ENCODE results near the gene PTPRD. TPM values are rescaled to one million over a fixed set of nuclear protein-coding genes. Genes with fewer than 3 reads are reported as not detected.

Gene PTPRD
- polyA plus RNA-seq, 4 donors = 2.1 to 5.6 (median 3.9) TPM

DNA sequence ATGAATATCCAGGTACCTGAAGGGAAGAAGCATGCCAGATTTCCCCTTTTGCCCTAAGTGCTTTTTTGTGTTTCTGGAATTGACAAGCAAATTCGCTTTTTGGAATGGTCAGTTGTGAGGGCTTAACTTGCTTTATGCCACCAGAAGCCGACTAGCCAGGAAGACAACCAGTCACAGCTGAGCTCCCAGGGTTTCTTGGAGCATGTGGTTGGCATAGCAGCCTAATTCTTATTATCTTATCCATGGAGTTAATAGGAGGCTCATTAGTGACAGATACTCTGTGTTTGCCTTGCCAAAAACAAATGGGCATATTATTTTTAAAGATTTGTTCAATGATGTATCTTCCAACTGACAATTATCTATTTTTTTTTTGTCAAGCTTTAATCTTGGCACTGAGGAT is 500.7 kb downstream of the PTPRD start:
- FAIRE-seq = no peak
- H3K4me1 ChIP-seq (ENCODE audit: control insufficient read depth in 3 of 3, insufficient read depth in 2 of 3, low read depth in 1 of 3, low read length in 2 of 3) = no peaks in the 10 kb centered on the region
- H3K27me3 ChIP-seq (ENCODE audit: control insufficient read depth in 3 of 3, insufficient read depth in 3 of 3, low read length in 3 of 3) = no peaks in the 10 kb centered on the region
- H3K36me3 ChIP-seq (ENCODE audit: control insufficient read depth in 3 of 3, insufficient read depth in 2 of 3, low read depth in 1 of 3, low read length in 3 of 3) = no peaks in the 10 kb centered on the region
- DNase-seq = no peak
- WGBS, 3 donors = 45 to 71% (median 61%) methylated on average over 2 of the region's 2 CpGs
- no peak overlapping the region for H3K27ac ChIP-seq (ENCODE audit: low read depth in 1 of 3, low read length in 2 of 3)
- H3K9me3 ChIP-seq (ENCODE audit: control insufficient read depth in 2 of 2, insufficient read depth in 1 of 2, low read depth in 1 of 2, low read length in 1 of 2) = no peaks in the 10 kb centered on the region
- no peak overlapping the region for H3K4me3 ChIP-seq (ENCODE audit: low read depth in 1 of 3, low read length in 3 of 3)

DNA sequence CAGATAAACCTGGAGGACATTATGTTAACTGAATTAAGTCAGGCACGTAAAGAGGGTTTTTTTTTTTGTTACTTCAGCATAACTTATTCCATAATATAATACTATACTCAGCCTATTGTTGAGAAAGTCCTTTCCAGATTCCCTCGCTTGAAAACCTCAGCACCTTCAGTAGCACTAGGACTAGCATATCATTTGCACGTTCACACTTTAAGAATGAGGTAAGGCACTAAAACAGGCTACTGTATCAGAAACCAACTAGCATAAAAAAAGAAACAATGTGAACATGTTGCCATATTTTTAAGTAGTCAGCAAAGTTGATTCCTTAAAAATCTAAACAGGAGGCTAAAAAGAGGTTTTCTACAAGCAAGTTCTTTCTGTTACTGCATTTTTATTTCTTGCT is 504.0 kb downstream of the PTPRD start:
- no peaks in the 10 kb centered on the region for H3K9me3 ChIP-seq (ENCODE audit: control insufficient read depth in 2 of 2, insufficient read depth in 1 of 2, low read depth in 1 of 2, low read length in 1 of 2)
- no peak overlapping the region for H3K4me3 ChIP-seq (ENCODE audit: low read depth in 1 of 3, low read length in 3 of 3)
- H3K27ac ChIP-seq (ENCODE audit: low read depth in 1 of 3, low read length in 2 of 3) = no peak overlapping the region
- no peaks in the 10 kb centered on the region for H3K36me3 ChIP-seq (ENCODE audit: control insufficient read depth in 3 of 3, insufficient read depth in 2 of 3, low read depth in 1 of 3, low read length in 3 of 3)
- H3K27me3 ChIP-seq (ENCODE audit: control insufficient read depth in 3 of 3, insufficient read depth in 3 of 3, low read length in 3 of 3) = no peaks in the 10 kb centered on the region
- DNase-seq (no peak), FAIRE-seq (no peak)
- no peaks in the 10 kb centered on the region for H3K4me1 ChIP-seq (ENCODE audit: control insufficient read depth in 3 of 3, insufficient read depth in 2 of 3, low read depth in 1 of 3, low read length in 2 of 3)
- 76 to 80% (median 79%) methylated on average over 3 of the region's 3 CpGs for WGBS, 3 donors

- WGBS, 3 donors = 77 to 80% (median 79%) methylated on average over 2 of the region's 2 CpGs
- DNase-seq (no peak), FAIRE-seq (no peak)
Measured at GRCh38 chr9:10104774-10105173, 508.0 kb downstream of the PTPRD start.

GRCh38 chr9:10095208-10095607 is 517.6 kb downstream of the PTPRD start:
- Histone ChIP-seq H3K4me3 (ENCODE audit: low read depth in 1 of 3, low read length in 3 of 3) (no peak overlapping the region), H3K4me1 (ENCODE audit: control insufficient read depth in 3 of 3, insufficient read depth in 2 of 3, low read depth in 1 of 3, low read length in 2 of 3) (no peaks in the 10 kb centered on the region), H3K27me3 (ENCODE audit: control insufficient read depth in 3 of 3, insufficient read depth in 3 of 3, low read length in 3 of 3) (no peaks in the 10 kb centered on the region), H3K27ac (ENCODE audit: low read depth in 1 of 3, low read length in 2 of 3) (no peak overlapping the region), H3K36me3 (ENCODE audit: control insufficient read depth in 3 of 3, insufficient read depth in 2 of 3, low read depth in 1 of 3, low read length in 3 of 3) (no peaks in the 10 kb centered on the region), H3K9me3 (ENCODE audit: control insufficient read depth in 2 of 2, insufficient read depth in 1 of 2, low read depth in 1 of 2, low read length in 1 of 2) (no peaks in the 10 kb centered on the region)
- 74 to 87% (median 85%) methylated on average over 1 of the region's 1 CpG for WGBS, 3 donors
- DNase-seq (no peak), FAIRE-seq (no peak)

More at GRCh38 chr9:10104774-10105173, 508.0 kb downstream of the PTPRD start:
- Histone ChIP-seq H3K27ac (ENCODE audit: low read depth in 1 of 3, low read length in 2 of 3) (no peak overlapping the region), H3K27me3 (ENCODE audit: control insufficient read depth in 3 of 3, insufficient read depth in 3 of 3, low read length in 3 of 3) (no peaks in the 10 kb centered on the region), H3K4me3 (ENCODE audit: low read depth in 1 of 3, low read length in 3 of 3) (no peak overlapping the region), H3K4me1 (ENCODE audit: control insufficient read depth in 3 of 3, insufficient read depth in 2 of 3, low read depth in 1 of 3, low read length in 2 of 3) (no peaks in the 10 kb centered on the region), H3K36me3 (ENCODE audit: control insufficient read depth in 3 of 3, insufficient read depth in 2 of 3, low read depth in 1 of 3, low read length in 3 of 3) (no peaks in the 10 kb centered on the region), H3K9me3 (ENCODE audit: control insufficient read depth in 2 of 2, insufficient read depth in 1 of 2, low read depth in 1 of 2, low read length in 1 of 2) (no peaks in the 10 kb centered on the region)

GRCh38 chr9:10094563-10094962 is 518.2 kb downstream of the PTPRD start:
- no peak for DNase-seq
- H3K36me3 ChIP-seq (ENCODE audit: control insufficient read depth in 3 of 3, insufficient read depth in 2 of 3, low read depth in 1 of 3, low read length in 3 of 3) = no peaks in the 10 kb centered on the region
- no peak for FAIRE-seq
- WGBS, 3 donors = 58 to 65% (median 62%) methylated on average over 3 of the region's 3 CpGs
- no peaks in the 10 kb centered on the region for H3K9me3 ChIP-seq (ENCODE audit: control insufficient read depth in 2 of 2, insufficient read depth in 1 of 2, low read depth in 1 of 2, low read length in 1 of 2)
- no peaks in the 10 kb centered on the region for H3K27me3 ChIP-seq (ENCODE audit: control insufficient read depth in 3 of 3, insufficient read depth in 3 of 3, low read length in 3 of 3)
- H3K27ac ChIP-seq (ENCODE audit: low read depth in 1 of 3, low read length in 2 of 3) = no peak overlapping the region
- no peaks in the 10 kb centered on the region for H3K4me1 ChIP-seq (ENCODE audit: control insufficient read depth in 3 of 3, insufficient read depth in 2 of 3, low read depth in 1 of 3, low read length in 2 of 3)
- H3K4me3 ChIP-seq (ENCODE audit: low read depth in 1 of 3, low read length in 3 of 3) = no peak overlapping the region

GRCh38 chr9:10080012-10080411 is 532.8 kb downstream of the PTPRD start:
- no peak overlapping the region for H3K27ac ChIP-seq (ENCODE audit: low read depth in 1 of 3, low read length in 2 of 3)
- no peak for FAIRE-seq
- no peaks in the 10 kb centered on the region for H3K36me3 ChIP-seq (ENCODE audit: control insufficient read depth in 3 of 3, insufficient read depth in 2 of 3, low read depth in 1 of 3, low read length in 3 of 3)
- H3K9me3 ChIP-seq (ENCODE audit: control insufficient read depth in 2 of 2, insufficient read depth in 1 of 2, low read depth in 1 of 2, low read length in 1 of 2) = no peaks in the 10 kb centered on the region
- no peaks in the 10 kb centered on the region for H3K4me1 ChIP-seq (ENCODE audit: control insufficient read depth in 3 of 3, insufficient read depth in 2 of 3, low read depth in 1 of 3, low read length in 2 of 3)
- no peak for DNase-seq
- H3K4me3 ChIP-seq (ENCODE audit: low read depth in 1 of 3, low read length in 3 of 3) = no peak overlapping the region
- no peaks in the 10 kb centered on the region for H3K27me3 ChIP-seq (ENCODE audit: control insufficient read depth in 3 of 3, insufficient read depth in 3 of 3, low read length in 3 of 3)

DNA sequence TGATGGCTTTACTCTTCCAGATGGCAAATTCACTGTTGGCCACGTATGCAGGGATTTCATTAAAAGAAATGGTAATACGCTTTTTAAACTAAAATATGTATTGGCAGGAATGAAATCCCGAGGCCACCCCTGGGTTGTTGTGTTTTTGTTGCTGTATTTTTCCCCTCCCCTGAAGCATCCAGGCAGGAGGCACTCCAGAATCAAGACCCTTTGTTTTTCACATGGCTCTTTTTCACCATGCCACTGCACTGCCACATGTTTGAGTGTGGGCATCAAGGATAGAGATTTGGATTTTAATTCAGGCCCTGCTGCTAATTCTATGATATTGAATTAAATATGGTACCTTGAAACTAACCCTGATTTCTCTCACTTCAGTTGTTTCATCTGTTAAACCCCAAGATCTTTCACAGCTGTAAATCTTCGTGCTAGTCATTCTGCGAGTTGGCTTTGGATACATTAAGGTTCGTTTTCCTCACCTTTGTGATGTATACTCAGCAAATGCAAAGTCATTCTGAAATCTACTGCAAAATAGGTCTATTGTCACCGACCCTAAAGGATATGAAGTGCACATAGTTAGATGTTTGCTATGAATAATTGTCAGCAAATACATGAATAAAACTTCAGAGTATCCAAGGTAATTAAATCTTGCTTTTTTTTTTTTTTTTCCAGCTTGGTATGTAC is 533.4 kb downstream of the PTPRD start:
- 58 to 65% (median 63%) methylated on average over 7 of the region's 7 CpGs for WGBS, 3 donors
- no peaks in the 10 kb centered on the region for H3K36me3 ChIP-seq (ENCODE audit: control insufficient read depth in 3 of 3, insufficient read depth in 2 of 3, low read depth in 1 of 3, low read length in 3 of 3)
- no peaks in the 10 kb centered on the region for H3K9me3 ChIP-seq (ENCODE audit: control insufficient read depth in 2 of 2, insufficient read depth in 1 of 2, low read depth in 1 of 2, low read length in 1 of 2)
- no peak overlapping the region for H3K4me3 ChIP-seq (ENCODE audit: low read depth in 1 of 3, low read length in 3 of 3)
- no peak overlapping the region for H3K27ac ChIP-seq (ENCODE audit: low read depth in 1 of 3, low read length in 2 of 3)
- H3K4me1 ChIP-seq (ENCODE audit: control insufficient read depth in 3 of 3, insufficient read depth in 2 of 3, low read depth in 1 of 3, low read length in 2 of 3) = no peaks in the 10 kb centered on the region
- FAIRE-seq (no peak), DNase-seq (no peak)
- no peaks in the 10 kb centered on the region for H3K27me3 ChIP-seq (ENCODE audit: control insufficient read depth in 3 of 3, insufficient read depth in 3 of 3, low read length in 3 of 3)

DNA sequence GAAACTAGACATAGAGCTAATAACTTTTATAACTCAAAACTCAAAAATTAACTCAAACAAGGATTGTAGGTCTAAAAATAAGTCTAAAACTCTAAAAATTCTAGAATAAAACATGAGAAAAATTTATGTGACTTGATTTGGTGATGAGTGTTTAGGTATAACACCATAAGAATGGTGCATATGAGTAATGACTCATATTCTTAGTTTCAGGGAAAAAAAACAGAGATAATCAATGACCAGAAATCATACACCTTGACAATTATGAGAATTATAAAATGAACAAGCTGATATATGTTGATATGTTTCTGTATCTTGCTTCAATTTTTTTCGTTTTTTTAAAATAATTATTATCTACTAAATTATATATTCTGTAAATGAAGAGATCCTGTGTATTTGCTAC is 541.2 kb downstream of the PTPRD start:
- Histone ChIP-seq H3K36me3 (ENCODE audit: control insufficient read depth in 3 of 3, insufficient read depth in 2 of 3, low read depth in 1 of 3, low read length in 3 of 3) (no peaks in the 10 kb centered on the region), H3K27ac (ENCODE audit: low read depth in 1 of 3, low read length in 2 of 3) (no peak overlapping the region), H3K27me3 (ENCODE audit: control insufficient read depth in 3 of 3, insufficient read depth in 3 of 3, low read length in 3 of 3) (no peaks in the 10 kb centered on the region), H3K4me1 (ENCODE audit: control insufficient read depth in 3 of 3, insufficient read depth in 2 of 3, low read depth in 1 of 3, low read length in 2 of 3) (no peaks in the 10 kb centered on the region), H3K9me3 (ENCODE audit: control insufficient read depth in 2 of 2, insufficient read depth in 1 of 2, low read depth in 1 of 2, low read length in 1 of 2) (no peaks in the 10 kb centered on the region), H3K4me3 (ENCODE audit: low read depth in 1 of 3, low read length in 3 of 3) (no peak overlapping the region)
- WGBS, 3 donors = 19 to 45% (median 25%) methylated on average over 1 of the region's 1 CpG
- DNase-seq = no peak
- FAIRE-seq = no peak
